Neural cell (in vitro differentiated cells): Measurements from ENCODE around the gene ERFL. TPM values are rescaled to one million over a fixed set of nuclear protein-coding genes. Genes with fewer than 3 reads are reported as not detected.

ENCODE experiments used
- H2AFZ ChIP-seq: fragments of 200-600, 300-800 bp; sonication (generic), shearing (Covaris generic); 2 replicates; pipeline ENCODE4 v1.6.0; 2014; ENCODE audit warnings: low read depth, mild to moderate bottlenecking, antibody characterized with exemption, low read length, moderate library complexity
- H3F3A ChIP-seq: fragments of 200-600 bp; shearing (Covaris generic); 2 replicates; pipeline ENCODE4 v1.6.1; 2016; ENCODE audit warnings: mild to moderate bottlenecking, moderate library complexity, mixed read lengths, antibody characterized with exemption, low read length; ENCODE audit not compliant: insufficient read depth, poor library complexity, severe bottlenecking
- H3K27ac ChIP-seq: fragments of 200-600, 300-800 bp; sonication (generic), shearing (Covaris generic); 2 replicates; pipeline ENCODE4 v1.5.1; 2014; ENCODE audit warnings: mild to moderate bottlenecking, low read length, moderate library complexity
- H3K27me3 ChIP-seq: fragments of 300-800, 200-600 bp; sonication (generic), shearing (Covaris generic); 2 replicates; pipeline ENCODE4 v1.6.0; 2014; ENCODE audit warnings: mild to moderate bottlenecking, low read depth, low read length, moderate library complexity; ENCODE audit not compliant: insufficient read depth
- H3K36me3 ChIP-seq: fragments of 300-800, 200-600 bp; sonication (generic), shearing (Covaris generic); 2 replicates; pipeline ENCODE4 v1.5.1; 2014; ENCODE audit warnings: mild to moderate bottlenecking, antibody characterized with exemption, low read length, moderate library complexity; ENCODE audit not compliant: insufficient read depth
- H3K4me2 ChIP-seq: fragments of 300-800, 200-600 bp; sonication (generic), shearing (Covaris generic); 2 replicates; pipeline ENCODE4 v1.6.0; 2014; ENCODE audit warnings: mild to moderate bottlenecking, low read length
- H3K4me3 ChIP-seq: fragments of 300-800, 200-600 bp; sonication (generic), shearing (Covaris generic); 2 replicates; pipeline ENCODE4 v1.5.1; 2014; ENCODE audit warnings: mild to moderate bottlenecking, low read length, moderate library complexity
- H3K79me2 ChIP-seq: fragments of 200-600 bp; shearing (Covaris generic); replicated peaks from 2 replicates; pipeline ENCODE4 v1.6.0; 2014; ENCODE audit warnings: mild to moderate bottlenecking, low read length, moderate library complexity; ENCODE audit not compliant: insufficient read depth
- H3K9ac ChIP-seq: fragments of 300-800, 200-600 bp; sonication (generic), shearing (Covaris generic); 2 replicates; pipeline ENCODE4 v1.6.1; 2016; ENCODE audit warnings: mild to moderate bottlenecking, low read length, mixed read lengths
- H3K9me2 ChIP-seq: fragments of 200-600 bp; shearing (Covaris generic); 2 replicates; pipeline ENCODE4 v1.6.1; 2016; ENCODE audit warnings: mild to moderate bottlenecking, low read length, mixed read lengths; ENCODE audit not compliant: insufficient read depth
- H3K9me3 ChIP-seq: fragments of 200-600, 300-800 bp; sonication (generic), shearing (Covaris generic); 2 replicates; pipeline ENCODE4 v1.6.1; 2016; ENCODE audit warnings: mild to moderate bottlenecking, mixed run types, low read length, moderate library complexity, mixed read lengths
- H4K20me1 ChIP-seq: fragments of 200-600 bp; shearing (Covaris generic); 2 replicates; pipeline ENCODE4 v1.6.1; 2016; ENCODE audit warnings: mild to moderate bottlenecking, mixed run types; ENCODE audit not compliant: insufficient read depth
- EP300 ChIP-seq: fragments of 450-650 bp; conservative IDR thresholded peaks from 2 replicates; pipeline ENCODE4 v1.6.1; 2014; ENCODE audit warnings: antibody characterized with exemption, mild to moderate bottlenecking, moderate library complexity; ENCODE audit not compliant: poor library complexity, severe bottlenecking
- EZH2 ChIP-seq: fragments of 200-600, 300-800 bp; shearing (Covaris generic), sonication (generic); IDR thresholded peaks from 2 replicates; pipeline ENCODE4 v1.6.1; 2014; ENCODE audit warnings: antibody characterized with exemption, low read length, borderline replicate concordance, mild to moderate bottlenecking; ENCODE audit not compliant: insufficient read depth, poor library complexity, severe bottlenecking
- MXI1 ChIP-seq: fragments of 450-650 bp; conservative IDR thresholded peaks from 2 replicates; pipeline ENCODE4 v1.6.1; 2014; ENCODE audit warnings: antibody characterized with exemption, mild to moderate bottlenecking; ENCODE audit not compliant: poor library complexity, severe bottlenecking
- POLR2AphosphoS5 ChIP-seq: IDR thresholded peaks from 2 replicates; pipeline ENCODE4 v1.6.1; 2012
- RAD21 ChIP-seq: fragments of 450-650 bp; conservative IDR thresholded peaks from 2 replicates; pipeline ENCODE4 v1.6.1; 2014; ENCODE audit warnings: antibody characterized with exemption, mild to moderate bottlenecking, moderate library complexity
- SMC3 ChIP-seq: fragments of 450-650 bp; conservative IDR thresholded peaks from 2 replicates; pipeline ENCODE4 v1.6.1; 2014; ENCODE audit warnings: antibody characterized with exemption, mild to moderate bottlenecking, moderate library complexity; ENCODE audit not compliant: poor library complexity
- TAF1 ChIP-seq: IDR thresholded peaks from 2 replicates; pipeline ENCODE4 v1.6.1; 2012; ENCODE audit warnings: low read depth
- polyA plus RNA-seq: library from polyadenylated mRNA; depleted of rRNA; stranded (reverse); fragments of >200 nt; gene quantifications from 2 replicates; pipeline ENCODE4 v1.2.3, GENCODE V29; 2014
- TF ChIP-seq, protein P1 (sequence below): IDR thresholded peaks from 2 replicates; pipeline ENCODE4 v1.6.1; 2012; ENCODE audit warnings: borderline replicate concordance
- TF ChIP-seq, protein P2 (sequence below): fragments of 450-650 bp; IDR thresholded peaks from 2 replicates; pipeline ENCODE4 v1.5.1; 2014; ENCODE audit warnings: antibody characterized with exemption, mild to moderate bottlenecking, moderate library complexity; ENCODE audit not compliant: poor library complexity, severe bottlenecking

ERFL gene
- polyA plus RNA-seq, 1 donor from 2014 or later, result 0.31 TPM

GRCh38 chr19:41877916-41878905, 50.0 kb downstream of the ERFL start:
- H4K20me1 ChIP-seq, result no peaks in the 10 kb centered on the region
- no peaks in the 10 kb centered on the region for H3K9me2 ChIP-seq
- no peak for TF ChIP-seq EP300
- no peak for TF ChIP-seq SMC3
- TF ChIP-seq, protein P1, sequence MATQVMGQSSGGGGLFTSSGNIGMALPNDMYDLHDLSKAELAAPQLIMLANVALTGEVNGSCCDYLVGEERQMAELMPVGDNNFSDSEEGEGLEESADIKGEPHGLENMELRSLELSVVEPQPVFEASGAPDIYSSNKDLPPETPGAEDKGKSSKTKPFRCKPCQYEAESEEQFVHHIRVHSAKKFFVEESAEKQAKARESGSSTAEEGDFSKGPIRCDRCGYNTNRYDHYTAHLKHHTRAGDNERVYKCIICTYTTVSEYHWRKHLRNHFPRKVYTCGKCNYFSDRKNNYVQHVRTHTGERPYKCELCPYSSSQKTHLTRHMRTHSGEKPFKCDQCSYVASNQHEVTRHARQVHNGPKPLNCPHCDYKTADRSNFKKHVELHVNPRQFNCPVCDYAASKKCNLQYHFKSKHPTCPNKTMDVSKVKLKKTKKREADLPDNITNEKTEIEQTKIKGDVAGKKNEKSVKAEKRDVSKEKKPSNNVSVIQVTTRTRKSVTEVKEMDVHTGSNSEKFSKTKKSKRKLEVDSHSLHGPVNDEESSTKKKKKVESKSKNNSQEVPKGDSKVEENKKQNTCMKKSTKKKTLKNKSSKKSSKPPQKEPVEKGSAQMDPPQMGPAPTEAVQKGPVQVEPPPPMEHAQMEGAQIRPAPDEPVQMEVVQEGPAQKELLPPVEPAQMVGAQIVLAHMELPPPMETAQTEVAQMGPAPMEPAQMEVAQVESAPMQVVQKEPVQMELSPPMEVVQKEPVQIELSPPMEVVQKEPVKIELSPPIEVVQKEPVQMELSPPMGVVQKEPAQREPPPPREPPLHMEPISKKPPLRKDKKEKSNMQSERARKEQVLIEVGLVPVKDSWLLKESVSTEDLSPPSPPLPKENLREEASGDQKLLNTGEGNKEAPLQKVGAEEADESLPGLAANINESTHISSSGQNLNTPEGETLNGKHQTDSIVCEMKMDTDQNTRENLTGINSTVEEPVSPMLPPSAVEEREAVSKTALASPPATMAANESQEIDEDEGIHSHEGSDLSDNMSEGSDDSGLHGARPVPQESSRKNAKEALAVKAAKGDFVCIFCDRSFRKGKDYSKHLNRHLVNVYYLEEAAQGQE, result no peak
- no peak for TF ChIP-seq RAD21
- TF ChIP-seq MXI1, result no peak
- TF ChIP-seq TAF1, result no peak
- TF ChIP-seq, protein P2, sequence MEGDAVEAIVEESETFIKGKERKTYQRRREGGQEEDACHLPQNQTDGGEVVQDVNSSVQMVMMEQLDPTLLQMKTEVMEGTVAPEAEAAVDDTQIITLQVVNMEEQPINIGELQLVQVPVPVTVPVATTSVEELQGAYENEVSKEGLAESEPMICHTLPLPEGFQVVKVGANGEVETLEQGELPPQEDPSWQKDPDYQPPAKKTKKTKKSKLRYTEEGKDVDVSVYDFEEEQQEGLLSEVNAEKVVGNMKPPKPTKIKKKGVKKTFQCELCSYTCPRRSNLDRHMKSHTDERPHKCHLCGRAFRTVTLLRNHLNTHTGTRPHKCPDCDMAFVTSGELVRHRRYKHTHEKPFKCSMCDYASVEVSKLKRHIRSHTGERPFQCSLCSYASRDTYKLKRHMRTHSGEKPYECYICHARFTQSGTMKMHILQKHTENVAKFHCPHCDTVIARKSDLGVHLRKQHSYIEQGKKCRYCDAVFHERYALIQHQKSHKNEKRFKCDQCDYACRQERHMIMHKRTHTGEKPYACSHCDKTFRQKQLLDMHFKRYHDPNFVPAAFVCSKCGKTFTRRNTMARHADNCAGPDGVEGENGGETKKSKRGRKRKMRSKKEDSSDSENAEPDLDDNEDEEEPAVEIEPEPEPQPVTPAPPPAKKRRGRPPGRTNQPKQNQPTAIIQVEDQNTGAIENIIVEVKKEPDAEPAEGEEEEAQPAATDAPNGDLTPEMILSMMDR, result no peak
- no peak for TF ChIP-seq EZH2
- no peak for TF ChIP-seq POLR2AphosphoS5
- H3K9me3 ChIP-seq, result no peaks in the 10 kb centered on the region
- no peaks in the 10 kb centered on the region for H3K79me2 ChIP-seq
- H3F3A ChIP-seq, result no peaks in the 10 kb centered on the region
- H3K36me3 ChIP-seq, result no peaks in the 10 kb centered on the region
- H3K27me3 ChIP-seq, result peaks cover 17% of the 10 kb centered on the region
- H2AFZ ChIP-seq, result no peak overlapping the region
- no peak overlapping the region for H3K4me2 ChIP-seq
- no peak overlapping the region for H3K27ac ChIP-seq
- H3K4me3 ChIP-seq, result no peak overlapping the region
- no peak overlapping the region for H3K9ac ChIP-seq

- no peak within 1 kb of the TSS for H2AFZ ChIP-seq
Measured at GRCh38 chr19:41876847-41877832, 51.1 kb downstream of the ERFL start, which contains the start of gene CD79A. Gene CD79A (plus strand): TSS chr19:41877279. CDS start chr19:41877305, 26 bp downstream.

More at GRCh38 chr19:41876847-41877832, 51.1 kb downstream of the ERFL start, which contains the start of gene CD79A:
- Histone ChIP-seq H3K4me2 (no peak within 1 kb of the TSS), H3K79me2 (no peaks in the 10 kb centered on the region), H3K4me3 (no peak within 1 kb of the TSS), H3K27me3 (peaks cover 7% of the 10 kb centered on the region), H4K20me1 (no peaks in the 10 kb centered on the region), H3K9me2 (no peaks in the 10 kb centered on the region), H3K36me3 (no peaks in the 10 kb centered on the region), H3K9me3 (no peaks in the 10 kb centered on the region), H3F3A (no peaks in the 10 kb centered on the region), H3K9ac (no peak within 1 kb of the TSS), H3K27ac (no peak within 1 kb of the TSS)
- TF ChIP-seq EP300, result no peak
- no peak for TF ChIP-seq MXI1
- TF ChIP-seq, protein P2, result no peak
- no peak for TF ChIP-seq POLR2AphosphoS5
- no peak for TF ChIP-seq EZH2
- no peak for TF ChIP-seq TAF1
- TF ChIP-seq, protein P1, result no peak
- TF ChIP-seq RAD21, result no peak
- TF ChIP-seq SMC3, result no peak
